K562 (cell line): ENCODE data around the gene NXF1. TPM values are rescaled to one million over a fixed set of nuclear protein-coding genes. Genes with fewer than 3 reads are reported as not detected.

Experiments
- CEBPG ChIP-seq, 3 experiments: fragments of 200-800 bp in 1 of 3; sonication (Bioruptor generic) in 1 of 3; sonication (generic) in 1 of 3; formaldehyde crosslinking in 1 of 3; IDR thresholded peaks in 2 of 3; conservative IDR thresholded peaks in 1 of 3; 2 replicates each; pipeline versions ENCODE4 v1.6.1 to v1.8.0; 2016 to 2022; ENCODE audit warnings: missing compliant biosample characterization in 2 of 3, missing genetic modification characterization in 2 of 3, mild to moderate bottlenecking in 1 of 3, missing genetic modification reagents in 1 of 3
- CHD4 ChIP-seq: fragments of 200-600 bp; sonication (generic); IDR thresholded peaks from 3 replicates; pipeline ENCODE4 v1.6.1; 2012; ENCODE audit warnings: low read depth, mild to moderate bottlenecking, mixed read lengths, low read length, inconsistent platforms; ENCODE audit not compliant: insufficient read depth, insufficient replicate concordance, poor library complexity, severe bottlenecking
- E2F1 ChIP-seq: sonication (generic); formaldehyde crosslinking; IDR thresholded peaks from 2 replicates; pipeline ENCODE4 v1.8.1; 2023; ENCODE audit warnings: mild to moderate bottlenecking, missing genetic modification reagents, moderate library complexity
- HNRNPL ChIP-seq: fragments of 200-400 bp; formaldehyde crosslinking; IDR thresholded peaks from 2 replicates; pipeline ENCODE4 v1.6.1; 2017; ENCODE audit warnings: low read depth, mild to moderate bottlenecking, low read length
- HNRNPUL1 ChIP-seq: fragments of 200-400 bp; formaldehyde crosslinking; IDR thresholded peaks from 2 replicates; pipeline ENCODE4 v1.6.1; 2017; ENCODE audit warnings: low read length
- NFYB ChIP-seq: IDR thresholded peaks from 2 replicates; pipeline ENCODE4 v1.6.1; 2011; ENCODE audit warnings: mild to moderate bottlenecking, moderate library complexity; ENCODE audit not compliant: insufficient read length; ENCODE audit errors: extremely low read depth
- PHB ChIP-seq: fragments of 250-450 bp; sonication (Bioruptor Pico); IDR thresholded peaks from 2 replicates; pipeline ENCODE4 v1.5.0; 2021
- POLR2A ChIP-seq: fragments of 450-650 bp; conservative IDR thresholded peaks from 2 replicates; pipeline ENCODE4 v1.6.1; 2016
- PRMT5 ChIP-seq: sonication (generic); formaldehyde crosslinking; IDR thresholded peaks from 2 replicates; pipeline ENCODE4 v1.5.0; 2020; ENCODE audit warnings: missing genetic modification reagents
- RREB1 ChIP-seq: fragments of 250-450 bp; sonication (Bioruptor Pico); IDR thresholded peaks from 2 replicates; pipeline ENCODE4 v1.4.0; 2020
- SIN3A ChIP-seq, 2 experiments: fragments of 150-350 bp in 1 of 2; IDR thresholded peaks; 2 replicates each; pipeline ENCODE4 v1.6.1; 2011 to 2016; ENCODE audit warnings: borderline replicate concordance in 2 of 2, low read depth in 2 of 2, low read length in 2 of 2, mild to moderate bottlenecking in 2 of 2, moderate library complexity in 2 of 2; ENCODE audit not compliant: control insufficient read depth in 1 of 2
- SNRNP70 ChIP-seq: fragments of 200-400 bp; formaldehyde crosslinking; optimal IDR thresholded peaks from 2 replicates; pipeline ENCODE3; 2017; ENCODE audit warnings: low read depth, low read length
- TBP ChIP-seq: optimal IDR thresholded peaks from 2 replicates; pipeline ENCODE3; 2011; ENCODE audit warnings: low read depth, low read length, improper control_type of control experiment
- ZKSCAN8 ChIP-seq: fragments of 200-800 bp; sonication (Bioruptor generic); IDR thresholded peaks from 2 replicates; pipeline ENCODE4 v1.6.1; 2016; ENCODE audit warnings: missing genetic modification characterization, missing compliant biosample characterization
- ZNF253 ChIP-seq: fragments of 250-450 bp; sonication (Bioruptor Pico); conservative IDR thresholded peaks from 2 replicates; pipeline ENCODE4 v1.6.1; 2021; ENCODE audit warnings: mild to moderate bottlenecking
- ZNF316 ChIP-seq: fragments of 450-650 bp; IDR thresholded peaks from 2 replicates; pipeline ENCODE4 v1.6.1; 2016
- ZNF41 ChIP-seq: fragments of 250-450 bp; sonication (Bioruptor Pico); conservative IDR thresholded peaks from 2 replicates; pipeline ENCODE4 v1.4.0; 2020; ENCODE audit warnings: mild to moderate bottlenecking
- polyA plus RNA-seq, 8 experiments: library from polyadenylated mRNA; depleted of rRNA in 4 of 8; stranded (reverse) in 5 of 8; unstranded in 3 of 8; fragments of >200 nt; fragmentation: Nextera tagmentation in 2 of 8; fragmentation: Illumina TruSeq in 1 of 8; extraction: Ambion mirVana in 2 of 8; extraction: Trizol in 1 of 8; gene quantifications; 2 replicates each; pipeline versions ENCODE4 v1.2.1 to v1.2.3, GENCODE V29; 2011 to 2014; ENCODE audit warnings: inconsistent platforms in 1 of 8, missing spikeins in 1 of 8
- total RNA-seq, 7 experiments: library from RNA; depleted of rRNA in 6 of 7; stranded (reverse); fragments of >200 nt in 6 of 7; fragmentation: Illumina TruSeq in 2 of 7; extraction: Trizol in 2 of 7; gene quantifications; 2 replicates each; pipeline versions ENCODE4 v1.2.1 to v1.2.3, GENCODE V29; 2011 to 2021; ENCODE audit warnings: low replicate concordance in 1 of 7
- TF ChIP-seq, protein P1 (sequence below): sonication (generic); formaldehyde crosslinking; IDR thresholded peaks from 2 replicates; pipeline ENCODE4 v1.8.1; 2023; ENCODE audit warnings: mild to moderate bottlenecking, missing genetic modification reagents

NXF1 gene
- total and polyA plus RNA-seq, 9 of the 15 experiments (the other 6 are each of a cell fraction or from before 2014, with no cell fraction given), result 18.1 to 98.3 (median 35.8) TPM

GRCh38 chr11:62771144-62772021 lies 33.9 kb downstream of the NXF1 start, which contains the start of gene TAF6L (continued):
- peak; percentile 84 for TF ChIP-seq CHD4
- TF ChIP-seq CEBPG (CRISPR knock-in tag; IDR thresholded peaks at IDR 0.05), result peak; percentile 39; the same call in 1 of the 2 replicates
- TF ChIP-seq CEBPG (tag; conservative IDR thresholded peaks at IDR 0.05 in 1 of 2, IDR thresholded peaks at IDR 0.05 in 1 of 2), result no peak
- no peak for TF ChIP-seq PRMT5
- TF ChIP-seq TBP, result peak; percentile 43
- no peak for TF ChIP-seq ZKSCAN8
- peak; percentile 23 for TF ChIP-seq NFYB
- TF ChIP-seq HNRNPL, result no peak
- TF ChIP-seq, protein P1, sequence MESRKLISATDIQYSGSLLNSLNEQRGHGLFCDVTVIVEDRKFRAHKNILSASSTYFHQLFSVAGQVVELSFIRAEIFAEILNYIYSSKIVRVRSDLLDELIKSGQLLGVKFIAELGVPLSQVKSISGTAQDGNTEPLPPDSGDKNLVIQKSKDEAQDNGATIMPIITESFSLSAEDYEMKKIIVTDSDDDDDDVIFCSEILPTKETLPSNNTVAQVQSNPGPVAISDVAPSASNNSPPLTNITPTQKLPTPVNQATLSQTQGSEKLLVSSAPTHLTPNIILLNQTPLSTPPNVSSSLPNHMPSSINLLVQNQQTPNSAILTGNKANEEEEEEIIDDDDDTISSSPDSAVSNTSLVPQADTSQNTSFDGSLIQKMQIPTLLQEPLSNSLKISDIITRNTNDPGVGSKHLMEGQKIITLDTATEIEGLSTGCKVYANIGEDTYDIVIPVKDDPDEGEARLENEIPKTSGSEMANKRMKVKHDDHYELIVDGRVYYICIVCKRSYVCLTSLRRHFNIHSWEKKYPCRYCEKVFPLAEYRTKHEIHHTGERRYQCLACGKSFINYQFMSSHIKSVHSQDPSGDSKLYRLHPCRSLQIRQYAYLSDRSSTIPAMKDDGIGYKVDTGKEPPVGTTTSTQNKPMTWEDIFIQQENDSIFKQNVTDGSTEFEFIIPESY, result peak; percentile 25
- TF ChIP-seq HNRNPUL1, result no peak
- TF ChIP-seq E2F1 (CRISPR knock-in tag), result no peak; the same call in none of the 2 replicates
- TF ChIP-seq SIN3A (IDR thresholded peaks at IDR 0.05; ENCODE audit: borderline replicate concordance in 2 of 2, control insufficient read depth in 1 of 2, low read depth in 2 of 2, low read length in 2 of 2), result peak; percentile 37 to 86; a peak in 2 of 4 replicates
- no peak for TF ChIP-seq ZNF253 (CRISPR knock-in tag)
- no peak for TF ChIP-seq SNRNP70
- TF ChIP-seq ZNF316, result no peak
- TF ChIP-seq PHB (CRISPR knock-in tag), result peak; percentile 14; the same call in 1 of the 2 replicates
- no peak for TF ChIP-seq ZNF41 (CRISPR knock-in tag)
- 0 out of 2 replicates have a peak, but pooled peaks have one; percentile 68 for TF ChIP-seq RREB1
- TF ChIP-seq POLR2A, result peak; percentile 86
